ENCODE results near the gene KANSL3. TPM values are rescaled to one million over a fixed set of nuclear protein-coding genes. Genes with fewer than 3 reads are reported as not detected.

The KANSL3 gene
- polyA plus RNA-seq, 1 donor (not counting 4 experiments of a cell fraction or from before 2014, with no cell fraction given) = 11.4 TPM

- FAIRE-seq (no peak), DNase-seq (ENCODE audit: low read depth, low spot score) (no peak)
- H3K4me1 ChIP-seq (ENCODE audit: control insufficient read depth, extremely low read depth, insufficient read depth, low read length) = peaks cover 14% of the 10 kb centered on the region
- H3K36me3 ChIP-seq (ENCODE audit: control insufficient read depth in 2 of 2, extremely low read depth in 1 of 2, insufficient read depth in 2 of 2, low read length in 2 of 2) = peaks cover 7 to 23% of the 10 kb centered on the region in 2 experiments
- TF ChIP-seq CTCF (optimal IDR thresholded peaks at IDR 0.05 in 1 of 3, IDR thresholded peaks at IDR 0.05 in 1 of 3, conservative IDR thresholded peaks at IDR 0.05 in 1 of 3; ENCODE audit: extremely low read depth in 1 of 3, insufficient read depth in 2 of 3, low read length in 3 of 3) (no peak), EZH2 (IDR thresholded peaks at IDR 0.05; ENCODE audit: low read length) (no peak)
- no peaks in the 10 kb centered on the region for H3K9me1 ChIP-seq (ENCODE audit: control insufficient read depth, extremely low read depth, insufficient read depth, low read length)
- dilution Hi-C loops (cut with MboI; ENCODE audit: extremely low pct_ligation_motif_present, low sequenced_read_pairs) = no loop called here
- H3K79me2 ChIP-seq (ENCODE audit: control insufficient read depth, insufficient read depth, low read length) = peaks cover 6% of the 10 kb centered on the region
- no peaks in the 10 kb centered on the region for H3K9me3 ChIP-seq (ENCODE audit: control insufficient read depth, low read depth, low read length)
- no peak overlapping the region for H3K27ac ChIP-seq (ENCODE audit: control insufficient read depth, insufficient read depth, low read length)
- H3K4me3 ChIP-seq (ENCODE audit: control insufficient read depth in 2 of 3, extremely low read depth in 1 of 3, insufficient read depth in 2 of 3, low read depth in 1 of 3, low read length in 3 of 3) = no peak overlapping the region
- H3K4me2 ChIP-seq (ENCODE audit: control insufficient read depth, extremely low read depth, insufficient read depth, low read depth, low read length) = no peak overlapping the region
- H4K20me1 ChIP-seq (ENCODE audit: control insufficient read depth, extremely low read depth, insufficient read depth, low read length) = no peaks in the 10 kb centered on the region
- no peak overlapping the region for H3K9ac ChIP-seq (ENCODE audit: control insufficient read depth, extremely low read depth, insufficient read depth, low read length)
- no peaks in the 10 kb centered on the region for H3K27me3 ChIP-seq (ENCODE audit: control insufficient read depth, extremely low read depth, insufficient read depth, low read length)
- H2AFZ ChIP-seq (ENCODE audit: control insufficient read depth, low read length) = no peak overlapping the region
Observed at GRCh38 chr2:96626553-96626942, 11.6 kb downstream of the KANSL3 start.

- dilution Hi-C loops (cut with MboI; ENCODE audit: extremely low pct_ligation_motif_present, low sequenced_read_pairs) = no loop called here
- Histone ChIP-seq H3K4me3 (ENCODE audit: control insufficient read depth in 2 of 3, extremely low read depth in 1 of 3, insufficient read depth in 2 of 3, low read depth in 1 of 3, low read length in 3 of 3) (no peak overlapping the region), H3K79me2 (ENCODE audit: control insufficient read depth, insufficient read depth, low read length) (peaks cover 6% of the 10 kb centered on the region), H3K27me3 (ENCODE audit: control insufficient read depth, extremely low read depth, insufficient read depth, low read length) (no peaks in the 10 kb centered on the region), H3K9ac (ENCODE audit: control insufficient read depth, extremely low read depth, insufficient read depth, low read length) (no peak overlapping the region), H3K9me1 (ENCODE audit: control insufficient read depth, extremely low read depth, insufficient read depth, low read length) (no peaks in the 10 kb centered on the region), H2AFZ (ENCODE audit: control insufficient read depth, low read length) (no peak overlapping the region), H3K4me1 (ENCODE audit: control insufficient read depth, extremely low read depth, insufficient read depth, low read length) (peaks cover 14% of the 10 kb centered on the region), H3K4me2 (ENCODE audit: control insufficient read depth, extremely low read depth, insufficient read depth, low read depth, low read length) (peak overlapping the region; percentile 50), H3K27ac (ENCODE audit: control insufficient read depth, insufficient read depth, low read length) (no peak overlapping the region), H3K9me3 (ENCODE audit: control insufficient read depth, low read depth, low read length) (no peaks in the 10 kb centered on the region), H4K20me1 (ENCODE audit: control insufficient read depth, extremely low read depth, insufficient read depth, low read length) (no peaks in the 10 kb centered on the region), H3K36me3 (ENCODE audit: control insufficient read depth in 2 of 2, extremely low read depth in 1 of 2, insufficient read depth in 2 of 2, low read length in 2 of 2) (peaks cover 4 to 16% of the 10 kb centered on the region in 2 experiments)
- DNase-seq (ENCODE audit: low read depth, low spot score) (no peak), FAIRE-seq (no peak)
- TF ChIP-seq EZH2 (IDR thresholded peaks at IDR 0.05; ENCODE audit: low read length) (no peak), CTCF (optimal IDR thresholded peaks at IDR 0.05 in 1 of 3, IDR thresholded peaks at IDR 0.05 in 1 of 3, conservative IDR thresholded peaks at IDR 0.05 in 1 of 3; ENCODE audit: extremely low read depth in 1 of 3, insufficient read depth in 2 of 3, low read length in 3 of 3) (no peak)
Observed at GRCh38 chr2:96625571-96626552, 12.2 kb downstream of the KANSL3 start.
